ENCODE measurements around the gene TMEM185B. TPM values are rescaled to one million over a fixed set of nuclear protein-coding genes. Genes with fewer than 3 reads are reported as not detected.

The TMEM185B gene
- total and polyA plus RNA-seq, 10 of the 15 experiments (the other 5 are each of a cell fraction or from before 2014, with no cell fraction given): 2.4 to 20.9 (median 14.5) TPM

DNA sequence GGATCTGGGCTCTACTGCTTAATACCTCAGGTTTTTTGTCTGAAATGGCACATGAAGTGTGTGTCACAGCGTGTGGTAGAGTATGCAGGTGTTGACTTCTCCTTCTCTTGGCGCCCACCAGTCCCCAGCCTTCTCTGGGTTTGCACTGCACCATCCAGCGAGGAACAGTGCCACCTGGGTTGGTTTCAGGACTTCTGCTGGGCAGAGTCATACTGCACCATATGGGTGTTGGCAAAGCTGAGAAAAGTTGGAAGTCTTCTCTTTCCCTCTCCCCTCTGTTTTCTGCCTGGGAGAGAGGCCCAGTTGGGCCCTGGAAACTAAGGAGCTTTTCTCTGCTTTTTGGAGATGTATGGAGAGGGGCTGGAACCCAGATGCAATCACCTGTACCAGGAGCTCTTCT is 43.8 kb downstream of the TMEM185B start:
- no TSS peak for BruUV-seq (replicated peaks)
- H3K4me3 ChIP-seq: no peak overlapping the region

More for the DNA sequence above, 43.8 kb downstream of the TMEM185B start:
- Histone ChIP-seq H3K9ac (ENCODE audit: control insufficient read depth, insufficient read depth, low read length) (no peak overlapping the region), H3K4me1 (ENCODE audit: control insufficient read depth, insufficient read depth, low read length) (peaks cover 34% of the 10 kb centered on the region), H3K4me2 (ENCODE audit: control insufficient read depth, insufficient read depth) (no peak overlapping the region), H3K27ac (ENCODE audit: control insufficient read depth, insufficient read depth) (no peak overlapping the region), H2AFZ (ENCODE audit: control insufficient read depth, low read depth, low read length) (no peak overlapping the region), H3K36me3 (ENCODE audit: control insufficient read depth in 2 of 2, insufficient read depth in 2 of 2, low read length in 1 of 2) (no peaks in the 10 kb centered on the region; a peak in 1 of 4 replicates), H4K20me1 (ENCODE audit: control insufficient read depth, insufficient read depth) (no peaks in the 10 kb centered on the region), H3K9me3 (replicated peaks; ENCODE audit: control insufficient read depth, insufficient read depth, low read length) (no peaks in the 10 kb centered on the region), H3K27me3 (replicated peaks in 1 of 2; ENCODE audit: control insufficient read depth in 2 of 2, insufficient read depth in 2 of 2, low read length in 1 of 2) (no peaks in the 10 kb centered on the region), H3K79me2 (ENCODE audit: control insufficient read depth, insufficient read depth, low read length) (peaks cover 4% of the 10 kb centered on the region)
- whole genome bisulfite sequencing (ENCODE audit: insufficient coverage, insufficient replicate concordance, low lambda C conversion rate, missing lambda C conversion rate): 94% methylated on average over 3 of the region's 3 CpGs
- intact Hi-C loops (cut with micrococcal nuclease; ENCODE audit: unreplicated experiment): loop anchor here (5.0 kb wide), 3 partner anchors 167 to 537 kb away; partner anchors contain the start of gene EPB41L5
- DNase-seq (ENCODE audit: low read depth, low spot score) (no peak), ATAC-seq (no peak), FAIRE-seq (no peak)
- ChIA-PET SMC1A (ENCODE audit: uncharacterized antibody, unreplicated experiment) (interaction anchor here (1.5 to 7.1 kb wide), 2 partner anchors 133 to 426 kb away, joined by 3 to 103 read pairs; no protein-coding TSS in a partner anchor), RAD21 (ENCODE audit: unreplicated experiment) (interaction anchor here (2.7 kb wide), 1 partner anchor 134 kb away, joined by 20 read pairs; no protein-coding TSS in a partner anchor), POLR2A (no interaction called here), CTCF (interaction anchor here (8.5 kb wide), 1 partner anchor 423 kb away, joined by 144 read pairs; the partner anchor contains the start of gene PTPN4)
- in situ Hi-C loops (cut with MboI): loop anchor here (5.0 kb wide), 1 partner anchor 422 kb away; the partner anchor contains the start of gene PTPN4
- TF ChIP-seq SMC3 (IDR thresholded peaks at IDR 0.05; ENCODE audit: borderline replicate concordance, low read length): no peak
- TF ChIP-seq ZNF207 (IDR thresholded peaks at IDR 0.05; ENCODE audit: borderline replicate concordance): no peak
- no peak for TF ChIP-seq KAT2A (conservative IDR thresholded peaks at IDR 0.05; ENCODE audit: control insufficient read depth, low read depth, low read length)
- TF ChIP-seq HDGF (IDR thresholded peaks at IDR 0.05): no peak
- TF ChIP-seq PML (IDR thresholded peaks at IDR 0.05; ENCODE audit: low read length): no peak
- no peak for TF ChIP-seq ZNF384 (IDR thresholded peaks at IDR 0.05; ENCODE audit: borderline replicate concordance, low read depth, low read length)
- TF ChIP-seq NR2C1 (IDR thresholded peaks at IDR 0.05): no peak
- TF ChIP-seq, protein P1, sequence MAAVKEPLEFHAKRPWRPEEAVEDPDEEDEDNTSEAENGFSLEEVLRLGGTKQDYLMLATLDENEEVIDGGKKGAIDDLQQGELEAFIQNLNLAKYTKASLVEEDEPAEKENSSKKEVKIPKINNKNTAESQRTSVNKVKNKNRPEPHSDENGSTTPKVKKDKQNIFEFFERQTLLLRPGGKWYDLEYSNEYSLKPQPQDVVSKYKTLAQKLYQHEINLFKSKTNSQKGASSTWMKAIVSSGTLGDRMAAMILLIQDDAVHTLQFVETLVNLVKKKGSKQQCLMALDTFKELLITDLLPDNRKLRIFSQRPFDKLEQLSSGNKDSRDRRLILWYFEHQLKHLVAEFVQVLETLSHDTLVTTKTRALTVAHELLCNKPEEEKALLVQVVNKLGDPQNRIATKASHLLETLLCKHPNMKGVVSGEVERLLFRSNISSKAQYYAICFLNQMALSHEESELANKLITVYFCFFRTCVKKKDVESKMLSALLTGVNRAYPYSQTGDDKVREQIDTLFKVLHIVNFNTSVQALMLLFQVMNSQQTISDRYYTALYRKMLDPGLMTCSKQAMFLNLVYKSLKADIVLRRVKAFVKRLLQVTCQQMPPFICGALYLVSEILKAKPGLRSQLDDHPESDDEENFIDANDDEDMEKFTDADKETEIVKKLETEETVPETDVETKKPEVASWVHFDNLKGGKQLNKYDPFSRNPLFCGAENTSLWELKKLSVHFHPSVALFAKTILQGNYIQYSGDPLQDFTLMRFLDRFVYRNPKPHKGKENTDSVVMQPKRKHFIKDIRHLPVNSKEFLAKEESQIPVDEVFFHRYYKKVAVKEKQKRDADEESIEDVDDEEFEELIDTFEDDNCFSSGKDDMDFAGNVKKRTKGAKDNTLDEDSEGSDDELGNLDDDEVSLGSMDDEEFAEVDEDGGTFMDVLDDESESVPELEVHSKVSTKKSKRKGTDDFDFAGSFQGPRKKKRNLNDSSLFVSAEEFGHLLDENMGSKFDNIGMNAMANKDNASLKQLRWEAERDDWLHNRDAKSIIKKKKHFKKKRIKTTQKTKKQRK (IDR thresholded peaks at IDR 0.05; ENCODE audit: low read depth, low read length): no peak
- TF ChIP-seq RUNX3 (IDR thresholded peaks at IDR 0.05; ENCODE audit: low read length): no peak
- TF ChIP-seq POLR2AphosphoS5 (IDR thresholded peaks at IDR 0.05; ENCODE audit: low read length): no peak
- TF ChIP-seq MYB (IDR thresholded peaks at IDR 0.05; ENCODE audit: borderline replicate concordance, low read depth, low read length): no peak
- no peak for TF ChIP-seq MXI1 (IDR thresholded peaks at IDR 0.05; ENCODE audit: low read depth, low read length)
- TF ChIP-seq, protein P2, sequence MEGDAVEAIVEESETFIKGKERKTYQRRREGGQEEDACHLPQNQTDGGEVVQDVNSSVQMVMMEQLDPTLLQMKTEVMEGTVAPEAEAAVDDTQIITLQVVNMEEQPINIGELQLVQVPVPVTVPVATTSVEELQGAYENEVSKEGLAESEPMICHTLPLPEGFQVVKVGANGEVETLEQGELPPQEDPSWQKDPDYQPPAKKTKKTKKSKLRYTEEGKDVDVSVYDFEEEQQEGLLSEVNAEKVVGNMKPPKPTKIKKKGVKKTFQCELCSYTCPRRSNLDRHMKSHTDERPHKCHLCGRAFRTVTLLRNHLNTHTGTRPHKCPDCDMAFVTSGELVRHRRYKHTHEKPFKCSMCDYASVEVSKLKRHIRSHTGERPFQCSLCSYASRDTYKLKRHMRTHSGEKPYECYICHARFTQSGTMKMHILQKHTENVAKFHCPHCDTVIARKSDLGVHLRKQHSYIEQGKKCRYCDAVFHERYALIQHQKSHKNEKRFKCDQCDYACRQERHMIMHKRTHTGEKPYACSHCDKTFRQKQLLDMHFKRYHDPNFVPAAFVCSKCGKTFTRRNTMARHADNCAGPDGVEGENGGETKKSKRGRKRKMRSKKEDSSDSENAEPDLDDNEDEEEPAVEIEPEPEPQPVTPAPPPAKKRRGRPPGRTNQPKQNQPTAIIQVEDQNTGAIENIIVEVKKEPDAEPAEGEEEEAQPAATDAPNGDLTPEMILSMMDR (IDR thresholded peaks at IDR 0.05 in 2 of 3, conservative IDR thresholded peaks at IDR 0.05 in 1 of 3; ENCODE audit: control insufficient read depth in 2 of 3, extremely low read depth in 1 of 3, insufficient read depth in 1 of 3, low read depth in 3 of 3, low read length in 3 of 3): no peak
- TF ChIP-seq GATAD2B (conservative IDR thresholded peaks at IDR 0.05; ENCODE audit: low read depth): no peak

Data from GM12878 (cell line).